Glutamatergic neuron (in vitro differentiated cells): ENCODE results near the gene DOCK9. TPM values are rescaled to one million over a fixed set of nuclear protein-coding genes. Genes with fewer than 3 reads are reported as not detected.
"Not testable (repeated sequence)": the region's sequence is repeated elsewhere in the genome, so short reads cannot be mapped to it uniquely, and the experiment has no call there.

Experiments used
- DNase-seq: peaks from one replicate; pipeline ENCODE4 v3.0.0; 2022
- H3K27ac Mint-ChIP-seq: one replicate; pipeline ENCODE4 v1.8.0; 2020; ENCODE audit warnings: mild to moderate bottlenecking, mixed read lengths, inconsistent platforms; ENCODE audit not compliant: unreplicated experiment
- H3K27me3 Mint-ChIP-seq: one replicate; pipeline ENCODE4 v1.8.0; 2020; ENCODE audit warnings: mild to moderate bottlenecking, moderate library complexity, mixed read lengths, inconsistent platforms; ENCODE audit not compliant: unreplicated experiment
- H3K36me3 Mint-ChIP-seq: one replicate; pipeline ENCODE4 v1.8.0; 2020; ENCODE audit warnings: mild to moderate bottlenecking, mixed read lengths, inconsistent platforms; ENCODE audit not compliant: unreplicated experiment
- H3K4me1 Mint-ChIP-seq: one replicate; pipeline ENCODE4 v1.8.0; 2020; ENCODE audit warnings: mild to moderate bottlenecking, low read depth, mixed read lengths, inconsistent platforms; ENCODE audit not compliant: unreplicated experiment
- H3K4me3 Mint-ChIP-seq: one replicate; pipeline ENCODE4 v1.8.0; 2020; ENCODE audit warnings: mild to moderate bottlenecking, mixed read lengths, inconsistent platforms; ENCODE audit not compliant: unreplicated experiment
- H3K9me3 Mint-ChIP-seq: one replicate; pipeline ENCODE4 v1.8.0; 2020; ENCODE audit warnings: mild to moderate bottlenecking, moderate library complexity, mixed read lengths, inconsistent platforms; ENCODE audit not compliant: unreplicated experiment
- total RNA-seq: library from RNA; stranded (reverse); fragmentation: NEBNext Ultra II Directional; extraction: Animal tissue kit (Norgen Biotek cat#: 25700); gene quantifications from one replicate; pipeline ENCODE4 v1.2.1, GENCODE V29; 2021; ENCODE audit not compliant: unreplicated experiment
- TF ChIP-seq, protein P1 (sequence below): fragments of 200-600 bp; sonication (generic); IDR thresholded peaks from one replicate; pipeline ENCODE4 v1.5.0; 2021; ENCODE audit not compliant: partially characterized antibody, unreplicated experiment

Gene DOCK9
- total RNA-seq, 1 donor from 2014 or later: 4.5 TPM

DNA sequence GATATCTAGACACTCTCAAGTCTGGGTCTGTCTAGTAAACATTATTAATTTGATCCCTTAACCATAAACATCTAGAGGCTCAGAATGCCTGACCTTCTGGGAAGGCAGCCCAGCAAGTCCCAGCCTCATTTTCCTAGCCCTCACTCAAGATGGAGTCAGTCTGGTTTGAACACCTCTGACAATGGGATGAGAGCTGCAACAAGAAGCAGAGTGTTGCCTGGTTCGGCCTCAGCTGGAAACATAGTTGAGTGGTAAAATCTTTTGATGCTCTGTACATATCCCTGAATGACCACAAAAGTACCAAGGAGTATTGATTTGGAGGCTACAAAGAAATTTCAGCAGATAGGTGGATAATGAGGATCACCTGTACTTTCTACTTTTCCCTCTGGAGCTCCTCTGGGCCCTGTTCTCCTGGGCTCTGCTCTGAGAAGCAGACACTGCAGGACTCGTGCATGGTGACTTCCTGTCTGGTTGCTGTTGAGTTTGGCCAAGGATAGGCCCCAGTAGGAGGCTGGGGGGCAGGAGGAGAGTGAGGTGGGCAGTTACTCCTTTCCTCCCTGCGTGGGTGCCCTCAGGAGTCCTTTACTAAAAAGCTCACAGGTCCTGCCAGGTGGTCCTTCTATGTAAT, 157.0 kb downstream of the DOCK9 start:
- peaks cover 9% of the 10 kb centered on the region for H3K4me1 Mint-ChIP-seq
- no peaks in the 10 kb centered on the region for H3K36me3 Mint-ChIP-seq
- H3K9me3 Mint-ChIP-seq: peaks cover 1% of the 10 kb centered on the region
- H3K27ac Mint-ChIP-seq: no peak overlapping the region
- no peak overlapping the region for H3K4me3 Mint-ChIP-seq
- DNase-seq: no peak
- TF ChIP-seq, protein P1, sequence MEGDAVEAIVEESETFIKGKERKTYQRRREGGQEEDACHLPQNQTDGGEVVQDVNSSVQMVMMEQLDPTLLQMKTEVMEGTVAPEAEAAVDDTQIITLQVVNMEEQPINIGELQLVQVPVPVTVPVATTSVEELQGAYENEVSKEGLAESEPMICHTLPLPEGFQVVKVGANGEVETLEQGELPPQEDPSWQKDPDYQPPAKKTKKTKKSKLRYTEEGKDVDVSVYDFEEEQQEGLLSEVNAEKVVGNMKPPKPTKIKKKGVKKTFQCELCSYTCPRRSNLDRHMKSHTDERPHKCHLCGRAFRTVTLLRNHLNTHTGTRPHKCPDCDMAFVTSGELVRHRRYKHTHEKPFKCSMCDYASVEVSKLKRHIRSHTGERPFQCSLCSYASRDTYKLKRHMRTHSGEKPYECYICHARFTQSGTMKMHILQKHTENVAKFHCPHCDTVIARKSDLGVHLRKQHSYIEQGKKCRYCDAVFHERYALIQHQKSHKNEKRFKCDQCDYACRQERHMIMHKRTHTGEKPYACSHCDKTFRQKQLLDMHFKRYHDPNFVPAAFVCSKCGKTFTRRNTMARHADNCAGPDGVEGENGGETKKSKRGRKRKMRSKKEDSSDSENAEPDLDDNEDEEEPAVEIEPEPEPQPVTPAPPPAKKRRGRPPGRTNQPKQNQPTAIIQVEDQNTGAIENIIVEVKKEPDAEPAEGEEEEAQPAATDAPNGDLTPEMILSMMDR: no peak
- H3K27me3 Mint-ChIP-seq: no peaks in the 10 kb centered on the region

DNA sequence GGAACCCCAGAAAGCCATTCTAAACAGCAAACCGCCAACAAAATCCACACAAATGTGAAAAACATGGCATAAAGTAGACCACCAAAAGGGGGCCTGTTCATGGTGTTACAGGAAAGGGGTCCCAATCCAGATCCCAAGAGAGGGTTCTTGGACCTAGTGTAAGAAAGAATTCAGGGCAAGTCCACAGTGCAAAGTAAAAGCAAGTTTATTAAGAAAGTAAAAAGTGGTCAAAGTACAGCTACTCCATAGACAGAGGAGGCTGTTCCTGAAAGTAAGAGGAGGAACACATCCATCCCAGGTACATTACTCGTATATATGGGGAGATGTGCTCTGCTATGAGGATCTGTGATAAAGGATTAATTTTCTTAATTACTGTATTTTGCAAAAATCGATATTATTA, 157.6 kb downstream of the DOCK9 start:
- Mint-ChIP-seq H3K27ac (no peak overlapping the region), H3K4me3 (no peak overlapping the region), H3K4me1 (peaks cover 6% of the 10 kb centered on the region), H3K9me3 (no peaks in the 10 kb centered on the region), H3K27me3 (no peaks in the 10 kb centered on the region), H3K36me3 (no peaks in the 10 kb centered on the region)
- TF ChIP-seq, protein P1: no peak
- DNase-seq: no peak

DNA sequence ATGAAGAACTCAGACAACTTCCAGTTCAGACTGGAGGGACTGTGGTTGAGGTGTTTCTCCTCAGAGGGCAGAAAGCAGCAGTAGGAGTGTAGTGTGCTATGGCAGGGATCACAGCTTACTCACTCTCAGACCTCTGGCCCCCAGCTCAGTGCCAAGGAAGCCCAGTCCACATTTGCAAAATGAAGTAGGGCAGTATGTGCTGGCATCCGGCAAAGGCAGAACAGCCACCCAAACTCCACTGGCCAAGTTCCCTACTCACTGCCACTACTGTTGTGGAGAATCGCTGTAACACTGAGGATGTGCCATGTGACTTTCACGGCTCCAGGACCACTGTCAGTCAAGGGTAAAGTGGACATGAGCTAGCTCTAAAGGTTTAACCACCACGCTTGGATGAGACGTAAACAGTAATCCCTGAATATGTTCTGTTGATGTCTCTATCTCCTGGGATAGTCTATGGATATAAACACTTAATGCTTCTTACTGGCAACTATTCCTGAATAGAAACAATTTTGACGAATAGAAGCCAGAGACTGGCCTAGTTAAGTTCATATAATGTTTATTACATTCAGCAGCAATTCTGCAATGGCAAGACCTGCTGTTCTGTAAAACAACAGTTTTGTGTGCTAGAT, 158.4 kb downstream of the DOCK9 start:
- no peaks in the 10 kb centered on the region for H3K36me3 Mint-ChIP-seq
- H3K27me3 Mint-ChIP-seq: no peaks in the 10 kb centered on the region
- no peak for DNase-seq
- TF ChIP-seq, protein P1: no peak
- H3K4me1 Mint-ChIP-seq: peaks cover 6% of the 10 kb centered on the region
- H3K9me3 Mint-ChIP-seq: no peaks in the 10 kb centered on the region
- no peak overlapping the region for H3K4me3 Mint-ChIP-seq
- H3K27ac Mint-ChIP-seq: no peak overlapping the region

DNA sequence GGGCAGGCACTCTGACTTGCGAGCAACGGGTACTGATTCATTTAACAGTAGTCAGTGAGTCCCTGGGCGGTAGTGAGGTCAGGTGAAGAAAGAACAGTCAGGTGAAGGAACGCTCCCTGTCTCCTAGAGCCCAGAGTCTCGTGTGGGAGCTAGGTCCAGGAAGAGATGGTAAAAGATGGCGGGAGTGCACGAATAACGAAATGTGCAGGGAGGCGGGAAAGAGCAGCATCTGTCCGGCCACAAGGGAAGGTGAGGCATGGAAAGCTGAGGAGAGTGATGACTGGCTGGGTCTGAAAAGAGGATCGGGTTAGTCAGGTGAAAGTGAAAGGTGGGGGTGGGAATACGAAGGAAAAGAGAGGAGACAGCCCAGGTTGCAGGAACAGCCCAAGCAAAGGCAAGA, 161.5 kb downstream of the DOCK9 start:
- TF ChIP-seq, protein P1: no peak
- H3K4me3 Mint-ChIP-seq: no peak overlapping the region
- H3K9me3 Mint-ChIP-seq: no peaks in the 10 kb centered on the region
- no peaks in the 10 kb centered on the region for H3K36me3 Mint-ChIP-seq
- no peak overlapping the region for H3K27ac Mint-ChIP-seq
- peaks cover under 1% of the 10 kb centered on the region for H3K4me1 Mint-ChIP-seq
- H3K27me3 Mint-ChIP-seq: no peaks in the 10 kb centered on the region
- DNase-seq: no peak

DNA sequence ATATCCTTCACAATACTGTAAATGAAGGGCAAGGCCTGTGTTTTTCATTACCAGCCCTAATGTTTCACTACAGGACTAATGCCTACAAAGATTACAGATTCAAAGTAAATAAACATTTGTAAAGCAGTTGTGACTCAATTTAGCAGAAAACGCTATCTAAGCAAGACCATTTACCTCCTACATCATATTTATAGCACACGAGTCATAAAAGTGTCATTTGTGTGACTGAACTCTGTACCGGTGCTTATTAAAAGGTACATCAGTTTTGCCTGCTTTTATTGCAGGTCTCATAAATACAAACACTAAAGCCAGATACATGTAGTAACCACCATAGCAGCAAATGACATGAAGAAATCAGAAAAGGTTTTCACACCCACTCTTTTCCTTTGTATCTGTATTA, 163.9 kb downstream of the DOCK9 start:
- H3K27me3 Mint-ChIP-seq: no peaks in the 10 kb centered on the region
- H3K4me3 Mint-ChIP-seq: no peak overlapping the region
- no peaks in the 10 kb centered on the region for H3K36me3 Mint-ChIP-seq
- H3K4me1 Mint-ChIP-seq: no peaks in the 10 kb centered on the region
- DNase-seq: no peak
- TF ChIP-seq, protein P1: no peak
- H3K9me3 Mint-ChIP-seq: no peaks in the 10 kb centered on the region
- H3K27ac Mint-ChIP-seq: no peak overlapping the region

DNA sequence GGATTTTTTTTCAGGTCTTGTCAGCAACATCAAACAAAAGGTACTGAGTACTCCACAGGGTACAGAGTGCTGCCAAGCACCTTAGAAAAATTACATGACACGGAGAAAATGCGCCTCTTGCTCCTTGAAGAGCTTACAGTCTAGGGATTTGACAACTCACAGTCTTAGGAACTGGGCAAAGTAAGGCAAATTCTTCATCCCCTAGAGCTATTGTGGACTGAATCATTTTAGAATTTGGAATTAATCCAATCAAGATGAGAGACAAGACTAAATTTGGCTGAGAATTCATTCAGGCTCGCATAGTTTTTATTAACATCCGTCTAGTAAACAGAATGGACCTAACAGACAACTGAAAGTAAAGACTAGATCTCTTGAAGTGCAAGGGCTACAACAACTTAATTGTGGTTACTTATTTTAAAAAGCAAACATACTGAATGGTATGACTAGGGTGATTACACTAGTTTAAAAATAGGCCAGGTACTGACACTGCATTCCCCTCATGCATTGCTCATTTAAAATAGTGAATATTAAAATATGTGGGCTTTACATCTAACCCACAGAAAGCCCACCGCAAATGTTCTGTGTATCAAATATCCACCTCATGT, 165.6 kb downstream of the DOCK9 start:
- H3K9me3 Mint-ChIP-seq: not testable (repeated sequence)

More for the DNA sequence above, 165.6 kb downstream of the DOCK9 start:
- not testable (repeated sequence) for DNase-seq, H3K27me3 Mint-ChIP-seq, H3K4me3 Mint-ChIP-seq, H3K4me1 Mint-ChIP-seq, H3K36me3 Mint-ChIP-seq, H3K27ac Mint-ChIP-seq
